Suprapubic skin (tissue), 4 donors: ENCODE data around the gene ERN1.

ENCODE experiments used
- POLR2A ChIP-seq, 2 donors: fragments of 450-650 bp; IDR thresholded peaks; one replicate each; pipeline ENCODE4 v1.6.1; 2017; ENCODE audit warnings: antibody characterized with exemption in 2 of 2, mild to moderate bottlenecking in 2 of 2, moderate library complexity in 2 of 2
- POLR2AphosphoS5 ChIP-seq, 3 donors: sonication (generic); formaldehyde crosslinking; IDR thresholded peaks; one replicate each; pipeline ENCODE4 v1.6.1; 2017; ENCODE audit warnings: antibody characterized with exemption in 3 of 3
- TF ChIP-seq, protein P1 (sequence below), 2 donors: fragments of 200-600 bp in 1 of 2; fragments of 450-650 bp in 1 of 2; sonication (generic) in 1 of 2; IDR thresholded peaks; one replicate each; pipeline ENCODE4 v1.5.1; 2016 to 2019; ENCODE audit warnings: antibody characterized with exemption in 2 of 2, mild to moderate bottlenecking in 1 of 2, moderate library complexity in 1 of 2

DNA sequence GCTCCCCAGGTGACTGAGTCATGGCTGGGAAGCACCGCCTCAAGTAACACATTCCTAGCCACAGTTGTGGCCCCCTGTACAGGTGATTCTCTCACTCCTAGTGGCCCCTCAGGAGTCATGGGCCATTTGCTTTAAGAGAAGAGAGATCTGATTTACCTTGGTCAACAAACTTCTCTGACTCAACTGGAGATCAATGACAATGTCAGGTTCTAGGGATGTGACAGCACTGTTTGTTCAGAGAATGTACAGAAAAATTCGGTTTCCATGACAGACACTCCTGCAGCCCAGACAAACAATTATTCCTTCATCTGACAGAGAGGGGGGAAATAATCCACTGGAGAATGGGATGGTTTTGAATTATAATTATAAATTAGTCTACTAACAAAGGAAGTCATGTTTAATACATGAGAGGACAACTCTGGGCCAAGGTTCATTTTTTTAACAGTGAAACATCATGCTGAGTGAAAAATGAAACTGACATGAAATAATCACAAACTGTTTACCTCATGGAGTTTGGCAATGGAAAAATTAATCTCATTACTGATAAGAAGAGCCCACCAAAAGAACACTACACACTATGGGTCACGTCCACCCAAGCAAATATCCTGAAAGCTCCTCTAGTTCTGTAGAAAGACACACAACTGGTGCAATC is 9.7 kb downstream of the ERN1 start:
- TF ChIP-seq, protein P1, sequence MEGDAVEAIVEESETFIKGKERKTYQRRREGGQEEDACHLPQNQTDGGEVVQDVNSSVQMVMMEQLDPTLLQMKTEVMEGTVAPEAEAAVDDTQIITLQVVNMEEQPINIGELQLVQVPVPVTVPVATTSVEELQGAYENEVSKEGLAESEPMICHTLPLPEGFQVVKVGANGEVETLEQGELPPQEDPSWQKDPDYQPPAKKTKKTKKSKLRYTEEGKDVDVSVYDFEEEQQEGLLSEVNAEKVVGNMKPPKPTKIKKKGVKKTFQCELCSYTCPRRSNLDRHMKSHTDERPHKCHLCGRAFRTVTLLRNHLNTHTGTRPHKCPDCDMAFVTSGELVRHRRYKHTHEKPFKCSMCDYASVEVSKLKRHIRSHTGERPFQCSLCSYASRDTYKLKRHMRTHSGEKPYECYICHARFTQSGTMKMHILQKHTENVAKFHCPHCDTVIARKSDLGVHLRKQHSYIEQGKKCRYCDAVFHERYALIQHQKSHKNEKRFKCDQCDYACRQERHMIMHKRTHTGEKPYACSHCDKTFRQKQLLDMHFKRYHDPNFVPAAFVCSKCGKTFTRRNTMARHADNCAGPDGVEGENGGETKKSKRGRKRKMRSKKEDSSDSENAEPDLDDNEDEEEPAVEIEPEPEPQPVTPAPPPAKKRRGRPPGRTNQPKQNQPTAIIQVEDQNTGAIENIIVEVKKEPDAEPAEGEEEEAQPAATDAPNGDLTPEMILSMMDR (IDR thresholded peaks at IDR 0.05), result no peak
- no peak for TF ChIP-seq POLR2A (IDR thresholded peaks at IDR 0.05)
- TF ChIP-seq POLR2AphosphoS5 (IDR thresholded peaks at IDR 0.05), result no peak
